DND-41 (cell line): Measurements from ENCODE around the gene BRD1.

Source experiments
- ATAC-seq: fragments of 200-7000 bp; cut with Tn5 transposase; 3 replicates; pipeline ENCODE4 v1.9.1; 2021; ENCODE audit warnings: low read depth; ENCODE audit not compliant: insufficient read depth
- DNase-seq: peaks from one replicate; pipeline ENCODE4 v3.0.0-alpha.2; 2020
- H2AFZ ChIP-seq: 2 replicates; pipeline ENCODE4 v1.6.0; 2012; ENCODE audit warnings: low read depth, low read length
- H3K27ac ChIP-seq: 2 replicates; pipeline ENCODE4 v1.5.1; 2012; ENCODE audit warnings: low read length, inconsistent platforms
- H3K27me3 ChIP-seq: fragments of 200-600 bp; sonication (generic); 2 replicates; pipeline ENCODE4 v1.6.0; 2012; ENCODE audit warnings: low read length, mild to moderate bottlenecking, inconsistent platforms; ENCODE audit not compliant: insufficient read depth, poor library complexity
- H3K36me3 ChIP-seq: 2 replicates; pipeline ENCODE4 v1.5.1; 2012; ENCODE audit warnings: low read length, inconsistent platforms; ENCODE audit not compliant: insufficient read depth
- H3K4me1 ChIP-seq: 2 replicates; pipeline ENCODE4 v1.5.1; 2012; ENCODE audit warnings: mild to moderate bottlenecking, low read length; ENCODE audit not compliant: insufficient read depth
- H3K4me2 ChIP-seq: 2 replicates; pipeline ENCODE4 v1.6.0; 2012; ENCODE audit warnings: mild to moderate bottlenecking, moderate library complexity, low read length, inconsistent platforms; ENCODE audit not compliant: insufficient read depth
- H3K4me3 ChIP-seq, 2 experiments: fragments of 200-600 bp in 1 of 2; shearing (Covaris generic) in 1 of 2; 2 replicates each; pipeline ENCODE4 v1.5.1; 2012 to 2016; ENCODE audit warnings: inconsistent platforms in 2 of 2, low read length in 2 of 2, mild to moderate bottlenecking in 2 of 2, low read depth in 1 of 2, moderate library complexity in 1 of 2
- H3K79me2 ChIP-seq: 2 replicates; pipeline ENCODE4 v1.6.0; 2012; ENCODE audit warnings: low read length, inconsistent platforms; ENCODE audit not compliant: insufficient read depth
- H3K9ac ChIP-seq: 2 replicates; pipeline ENCODE4 v1.6.0; 2012; ENCODE audit warnings: low read depth, mild to moderate bottlenecking, inconsistent platforms, low read length, moderate library complexity
- H3K9me3 ChIP-seq: 2 replicates; pipeline ENCODE4 v1.5.1; 2012; ENCODE audit warnings: low read length, moderate library complexity, mild to moderate bottlenecking, inconsistent platforms; ENCODE audit not compliant: insufficient read depth, severe bottlenecking
- H4K20me1 ChIP-seq: 2 replicates; pipeline ENCODE4 v1.6.0; 2012; ENCODE audit warnings: low read length; ENCODE audit not compliant: insufficient read depth
- EZH2 ChIP-seq: IDR thresholded peaks from 3 replicates; pipeline ENCODE4 v1.6.1; 2012; ENCODE audit warnings: borderline replicate concordance, low read depth, mild to moderate bottlenecking, moderate library complexity, low read length, inconsistent platforms; ENCODE audit not compliant: severe bottlenecking
- TF ChIP-seq, protein P1 (sequence below): IDR thresholded peaks from 2 replicates; pipeline ENCODE4 v1.5.1; 2012; ENCODE audit warnings: borderline replicate concordance, low read length, moderate library complexity, mild to moderate bottlenecking; ENCODE audit not compliant: poor library complexity, severe bottlenecking; ENCODE audit errors: extremely low read depth

BRD1 gene

GRCh38 chr22:49800408-49801238, 27.1 kb downstream of the BRD1 start:
- DNase-seq (no peak), ATAC-seq (no peak)
- H3K9ac ChIP-seq = no peak overlapping the region
- no peaks in the 10 kb centered on the region for H3K27me3 ChIP-seq
- H3K4me1 ChIP-seq = no peaks in the 10 kb centered on the region
- no peaks in the 10 kb centered on the region for H3K9me3 ChIP-seq
- H3K79me2 ChIP-seq = peaks cover 88% of the 10 kb centered on the region
- no peak overlapping the region for H3K4me3 ChIP-seq
- no peak overlapping the region for H3K27ac ChIP-seq
- H3K36me3 ChIP-seq = peaks cover 94% of the 10 kb centered on the region
- TF ChIP-seq EZH2 = no peak
- TF ChIP-seq, protein P1, sequence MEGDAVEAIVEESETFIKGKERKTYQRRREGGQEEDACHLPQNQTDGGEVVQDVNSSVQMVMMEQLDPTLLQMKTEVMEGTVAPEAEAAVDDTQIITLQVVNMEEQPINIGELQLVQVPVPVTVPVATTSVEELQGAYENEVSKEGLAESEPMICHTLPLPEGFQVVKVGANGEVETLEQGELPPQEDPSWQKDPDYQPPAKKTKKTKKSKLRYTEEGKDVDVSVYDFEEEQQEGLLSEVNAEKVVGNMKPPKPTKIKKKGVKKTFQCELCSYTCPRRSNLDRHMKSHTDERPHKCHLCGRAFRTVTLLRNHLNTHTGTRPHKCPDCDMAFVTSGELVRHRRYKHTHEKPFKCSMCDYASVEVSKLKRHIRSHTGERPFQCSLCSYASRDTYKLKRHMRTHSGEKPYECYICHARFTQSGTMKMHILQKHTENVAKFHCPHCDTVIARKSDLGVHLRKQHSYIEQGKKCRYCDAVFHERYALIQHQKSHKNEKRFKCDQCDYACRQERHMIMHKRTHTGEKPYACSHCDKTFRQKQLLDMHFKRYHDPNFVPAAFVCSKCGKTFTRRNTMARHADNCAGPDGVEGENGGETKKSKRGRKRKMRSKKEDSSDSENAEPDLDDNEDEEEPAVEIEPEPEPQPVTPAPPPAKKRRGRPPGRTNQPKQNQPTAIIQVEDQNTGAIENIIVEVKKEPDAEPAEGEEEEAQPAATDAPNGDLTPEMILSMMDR = no peak
- no peak overlapping the region for H3K4me2 ChIP-seq
- H4K20me1 ChIP-seq = peaks cover 86% of the 10 kb centered on the region
- H2AFZ ChIP-seq = no peak overlapping the region

DNA sequence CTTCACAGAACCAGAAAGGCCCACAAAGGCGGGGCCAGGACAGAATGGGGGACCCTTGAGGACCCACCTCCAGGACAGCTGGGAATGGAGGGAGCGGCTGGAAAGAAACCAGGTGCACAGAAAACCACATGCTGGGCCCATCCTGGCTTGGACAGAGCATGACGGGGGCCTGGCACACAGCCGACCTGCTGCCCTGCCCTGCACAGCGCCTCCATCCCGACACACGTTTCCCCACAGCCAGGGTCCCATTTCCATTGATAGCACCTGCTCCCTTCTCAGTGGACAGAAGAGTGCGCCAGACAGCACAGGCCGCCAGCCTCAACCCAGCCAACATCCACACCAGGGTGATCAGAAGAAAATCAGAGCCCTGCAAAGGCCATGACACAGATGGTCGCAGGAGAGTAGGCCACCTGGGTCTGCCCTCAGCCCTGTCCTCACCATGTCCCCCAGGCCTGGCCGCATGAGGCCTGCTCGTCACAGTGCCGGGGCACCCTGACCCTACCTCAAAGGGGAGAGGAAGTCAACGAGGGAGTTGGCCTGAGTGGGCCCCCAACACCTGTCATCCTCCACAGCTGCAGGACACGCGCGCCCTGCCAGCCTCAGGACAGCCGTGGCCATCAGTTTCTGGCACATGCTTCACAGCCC, 28.1 kb downstream of the BRD1 start:
- Histone ChIP-seq H3K36me3 (peaks cover 94% of the 10 kb centered on the region), H3K27ac (no peak overlapping the region), H2AFZ (no peak overlapping the region), H3K4me3 (no peak overlapping the region), H3K79me2 (peaks cover 86% of the 10 kb centered on the region), H3K4me1 (no peaks in the 10 kb centered on the region), H3K9ac (no peak overlapping the region), H4K20me1 (peaks cover 85% of the 10 kb centered on the region), H3K4me2 (no peak overlapping the region), H3K27me3 (no peaks in the 10 kb centered on the region), H3K9me3 (no peaks in the 10 kb centered on the region)
- DNase-seq (no peak), ATAC-seq (no peak)
- TF ChIP-seq EZH2 = no peak
- TF ChIP-seq, protein P1 = no peak

DNA sequence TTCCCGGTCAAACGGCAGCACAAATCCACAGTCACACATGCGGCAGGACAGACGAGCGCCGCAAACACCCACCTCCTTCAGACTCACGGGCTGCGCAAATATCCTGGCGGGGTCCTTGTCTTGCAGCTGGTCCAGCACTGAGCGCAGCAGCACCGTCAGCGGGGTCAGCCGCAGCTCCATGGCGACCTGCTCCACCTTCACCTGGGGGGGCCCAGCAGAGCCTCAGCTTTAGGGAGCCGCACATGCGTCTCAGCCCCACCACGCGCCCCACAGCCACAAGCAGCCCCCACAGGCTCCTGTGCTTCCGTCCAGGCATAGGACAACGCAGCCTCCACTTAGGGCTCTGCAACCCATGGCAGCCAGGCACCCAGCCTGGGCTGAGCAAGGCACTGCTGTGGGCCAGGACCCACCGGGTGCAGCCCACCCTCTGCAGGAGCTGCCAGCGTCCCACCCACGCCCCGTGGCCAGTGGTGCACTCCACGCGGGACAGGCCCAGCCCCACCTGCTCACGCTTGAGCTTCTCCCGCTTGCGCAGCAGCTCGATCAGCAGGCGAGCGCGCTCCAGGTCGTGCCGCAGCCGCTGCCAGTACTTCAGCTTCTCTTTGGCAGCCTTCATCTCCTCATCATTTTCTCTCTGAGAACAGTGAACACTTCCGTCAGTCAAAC, 29.1 kb downstream of the BRD1 start:
- Histone ChIP-seq H3K27me3 (no peaks in the 10 kb centered on the region), H3K79me2 (peaks cover 86% of the 10 kb centered on the region), H3K36me3 (peaks cover 94% of the 10 kb centered on the region), H3K27ac (no peak overlapping the region), H3K4me3 (no peak overlapping the region), H4K20me1 (peaks cover 85% of the 10 kb centered on the region), H3K9me3 (no peaks in the 10 kb centered on the region), H3K9ac (no peak overlapping the region), H2AFZ (no peak overlapping the region), H3K4me2 (no peak overlapping the region), H3K4me1 (no peaks in the 10 kb centered on the region)
- TF ChIP-seq, protein P1 = no peak
- TF ChIP-seq EZH2 = no peak
- no peak for DNase-seq
- ATAC-seq = no peak
